Measurements from ENCODE around the gene EXOC4.

EXOC4 gene

GRCh38 chr7:134018306-134018705, 765.4 kb downstream of the EXOC4 start:
- Histone ChIP-seq H3K27me3 (replicated peaks; ENCODE audit: control insufficient read depth, insufficient read depth, low read length) (no peaks in the 10 kb centered on the region), H3K36me3 (ENCODE audit: control insufficient read depth, insufficient read depth, low read length) (no peaks in the 10 kb centered on the region), H3K4me3 (replicated peaks; ENCODE audit: low read depth, low read length) (no peak overlapping the region)
- DNase-seq (ENCODE audit: extremely low read depth, insufficient read length), result no peak
- TF ChIP-seq CTCF (IDR thresholded peaks at IDR 0.05; ENCODE audit: insufficient read depth, low read length, poor library complexity, severe bottlenecking), result no peak

- no peak for TF ChIP-seq CTCF (IDR thresholded peaks at IDR 0.05; ENCODE audit: insufficient read depth, low read length, poor library complexity, severe bottlenecking)
- Histone ChIP-seq H3K36me3 (ENCODE audit: control insufficient read depth, insufficient read depth, low read length) (no peaks in the 10 kb centered on the region), H3K4me3 (replicated peaks; ENCODE audit: low read depth, low read length) (no peak overlapping the region), H3K27me3 (replicated peaks; ENCODE audit: control insufficient read depth, insufficient read depth, low read length) (no peaks in the 10 kb centered on the region)
- DNase-seq (ENCODE audit: extremely low read depth, insufficient read length), result no peak
Observed at GRCh38 chr7:134019251-134019650, 766.4 kb downstream of the EXOC4 start.

- Histone ChIP-seq H3K36me3 (ENCODE audit: control insufficient read depth, insufficient read depth, low read length) (no peaks in the 10 kb centered on the region), H3K27me3 (replicated peaks; ENCODE audit: control insufficient read depth, insufficient read depth, low read length) (no peaks in the 10 kb centered on the region), H3K4me3 (replicated peaks; ENCODE audit: low read depth, low read length) (no peak overlapping the region)
- DNase-seq (ENCODE audit: extremely low read depth, insufficient read length), result no peak
- peak; percentile 23 for TF ChIP-seq CTCF (IDR thresholded peaks at IDR 0.05; ENCODE audit: insufficient read depth, low read length, poor library complexity, severe bottlenecking)
Observed at GRCh38 chr7:134021836-134022235, 769.0 kb downstream of the EXOC4 start.

GRCh38 chr7:134022286-134022911, 769.5 kb downstream of the EXOC4 start:
- no peak for TF ChIP-seq CTCF (IDR thresholded peaks at IDR 0.05; ENCODE audit: insufficient read depth, low read length, poor library complexity, severe bottlenecking)
- no peak for DNase-seq (ENCODE audit: extremely low read depth, insufficient read length)
- no peaks in the 10 kb centered on the region for H3K27me3 ChIP-seq (replicated peaks; ENCODE audit: control insufficient read depth, insufficient read depth, low read length)
- no peak overlapping the region for H3K4me3 ChIP-seq (replicated peaks; ENCODE audit: low read depth, low read length)
- H3K36me3 ChIP-seq (ENCODE audit: control insufficient read depth, insufficient read depth, low read length), result no peaks in the 10 kb centered on the region

GRCh38 chr7:134024739-134025138, 771.9 kb downstream of the EXOC4 start:
- Histone ChIP-seq H3K27me3 (replicated peaks; ENCODE audit: control insufficient read depth, insufficient read depth, low read length) (no peaks in the 10 kb centered on the region), H3K4me3 (replicated peaks; ENCODE audit: low read depth, low read length) (no peak overlapping the region), H3K36me3 (ENCODE audit: control insufficient read depth, insufficient read depth, low read length) (no peaks in the 10 kb centered on the region)
- DNase-seq (ENCODE audit: extremely low read depth, insufficient read length), result no peak
- no peak for TF ChIP-seq CTCF (IDR thresholded peaks at IDR 0.05; ENCODE audit: insufficient read depth, low read length, poor library complexity, severe bottlenecking)

GRCh38 chr7:134028853-134029252, 776.0 kb downstream of the EXOC4 start:
- no peak overlapping the region for H3K4me3 ChIP-seq (replicated peaks; ENCODE audit: low read depth, low read length)
- no peaks in the 10 kb centered on the region for H3K36me3 ChIP-seq (ENCODE audit: control insufficient read depth, insufficient read depth, low read length)
- no peaks in the 10 kb centered on the region for H3K27me3 ChIP-seq (replicated peaks; ENCODE audit: control insufficient read depth, insufficient read depth, low read length)
- no peak for DNase-seq (ENCODE audit: extremely low read depth, insufficient read length)
- no peak for TF ChIP-seq CTCF (IDR thresholded peaks at IDR 0.05; ENCODE audit: insufficient read depth, low read length, poor library complexity, severe bottlenecking)

Measured in GM06990 (cell line).